ENCODE results near the gene CRYL1.

CRYL1 gene, protein sequence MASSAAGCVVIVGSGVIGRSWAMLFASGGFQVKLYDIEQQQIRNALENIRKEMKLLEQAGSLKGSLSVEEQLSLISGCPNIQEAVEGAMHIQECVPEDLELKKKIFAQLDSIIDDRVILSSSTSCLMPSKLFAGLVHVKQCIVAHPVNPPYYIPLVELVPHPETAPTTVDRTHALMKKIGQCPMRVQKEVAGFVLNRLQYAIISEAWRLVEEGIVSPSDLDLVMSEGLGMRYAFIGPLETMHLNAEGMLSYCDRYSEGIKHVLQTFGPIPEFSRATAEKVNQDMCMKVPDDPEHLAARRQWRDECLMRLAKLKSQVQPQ

DNA sequence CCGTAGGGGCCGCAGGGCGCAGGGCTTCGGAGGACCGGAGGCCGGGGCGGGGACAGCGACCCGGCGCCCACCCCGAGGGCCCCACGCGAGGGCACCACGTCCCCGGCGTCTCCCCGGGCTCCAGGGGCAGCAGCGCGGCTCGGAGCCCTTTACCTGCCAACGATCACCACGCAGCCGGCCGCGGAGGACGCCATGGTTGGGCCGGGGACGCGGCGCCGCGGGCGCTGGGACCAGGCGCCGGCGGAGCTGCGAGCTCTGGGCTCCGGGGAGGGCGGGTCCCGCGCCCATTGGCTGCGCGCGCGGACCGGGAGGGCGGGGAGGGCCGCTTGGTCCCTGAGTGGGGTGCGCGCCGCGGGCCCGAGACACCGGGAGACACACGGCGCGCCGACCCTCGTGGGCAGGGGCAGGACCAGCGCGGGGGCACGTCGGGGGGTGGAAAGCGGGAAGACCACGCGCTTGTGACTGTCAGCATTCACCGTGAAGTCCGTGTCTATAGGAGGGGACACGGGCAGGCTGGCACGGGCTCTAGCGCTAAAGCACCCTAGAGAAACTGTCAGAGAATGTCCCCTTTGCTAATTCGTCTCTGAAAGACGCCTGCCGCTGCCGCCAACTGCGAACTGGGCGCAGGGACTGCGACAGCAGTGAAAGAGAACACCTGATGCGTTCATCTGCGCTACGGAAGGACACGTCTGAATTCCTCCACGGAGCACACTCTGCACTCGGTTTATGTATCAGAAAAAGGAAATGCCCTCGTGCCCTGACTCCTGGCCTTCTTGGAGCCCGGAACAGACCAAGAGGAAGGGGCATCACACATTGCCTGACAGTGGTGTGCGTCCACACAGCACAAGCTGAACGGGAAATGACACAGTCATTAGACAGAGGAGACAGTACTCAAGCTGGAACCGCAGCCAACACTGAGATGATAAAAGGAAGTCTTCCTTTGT, at the start of gene CRYL1:
CRYL1 (minus strand) TSS at position 257 of the 944 bp plus-strand sequence; CDS start at position 194, 63 bp downstream.
- intact Hi-C loops (cut with DNase I), result loop anchor here (1.0 to 5.0 kb wide), 2 partner anchors 41 to 176 kb away; partner anchors contain the start of genes IFT88 and IL17D
- DNase-seq, result peak; percentile 73 to 97 (median 85)

DNA sequence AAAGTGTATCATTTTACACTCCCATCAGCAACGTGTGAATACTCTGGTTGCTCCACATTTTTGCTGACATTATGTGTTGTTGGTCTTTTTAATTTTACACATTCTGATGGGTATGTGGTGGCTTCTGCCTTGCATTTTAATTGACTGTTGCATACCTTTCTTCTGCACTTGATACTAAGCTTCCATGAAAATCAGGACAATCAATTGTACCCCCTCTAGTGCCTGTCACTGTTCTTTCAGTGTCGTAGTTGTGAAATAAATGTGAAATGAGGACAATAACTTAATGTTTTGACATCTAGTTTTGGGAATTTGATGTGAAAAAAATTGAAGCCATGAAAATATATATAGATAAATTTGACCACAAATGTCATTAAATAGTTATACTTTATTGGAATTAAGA, 48.0 kb upstream of the CRYL1 start:
- intact Hi-C loops (cut with DNase I), result no loop called here
- no peak for DNase-seq

DNA sequence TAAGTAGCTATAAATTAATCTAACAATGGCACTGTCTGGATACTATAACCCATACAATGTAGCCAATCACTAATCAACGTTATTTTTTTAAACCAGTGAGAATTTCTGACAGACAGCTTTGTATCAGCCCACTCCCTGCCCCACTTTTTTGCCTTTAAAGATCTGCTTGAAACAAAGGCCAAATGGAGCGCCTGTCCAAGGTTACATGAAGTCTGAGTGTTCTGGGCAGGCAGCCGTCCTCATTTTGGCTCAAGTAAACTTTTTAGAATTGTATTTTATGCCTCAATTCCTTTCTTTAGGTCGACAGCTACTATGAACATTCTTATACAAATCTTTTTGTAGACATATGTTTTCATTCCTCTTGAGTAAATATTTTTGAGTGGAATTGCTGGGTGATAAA, 47.5 kb upstream of the CRYL1 start:
- no peak for DNase-seq
- intact Hi-C loops (cut with DNase I), result no loop called here

DNA sequence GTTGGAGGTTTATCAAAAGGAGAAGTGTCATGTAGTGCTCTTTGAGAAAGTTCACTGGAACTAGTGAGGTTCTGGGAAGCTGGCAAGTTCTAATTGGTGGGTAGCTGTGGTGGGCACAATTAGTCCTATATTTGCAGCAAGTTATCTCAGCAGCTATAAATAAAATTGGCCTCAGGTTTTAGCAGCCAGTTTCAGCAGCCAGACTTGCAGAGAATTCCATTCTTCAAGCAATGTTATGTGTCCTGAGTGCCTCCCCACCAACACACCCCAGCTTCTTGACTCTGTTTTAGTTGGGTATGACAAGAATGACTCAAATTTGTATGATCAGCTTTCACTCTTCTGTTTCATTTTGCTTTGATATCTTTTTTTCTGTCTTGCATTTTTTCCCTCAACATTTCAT, 46.0 kb upstream of the CRYL1 start:
- no peak for DNase-seq
- intact Hi-C loops (cut with DNase I), result no loop called here

DNA sequence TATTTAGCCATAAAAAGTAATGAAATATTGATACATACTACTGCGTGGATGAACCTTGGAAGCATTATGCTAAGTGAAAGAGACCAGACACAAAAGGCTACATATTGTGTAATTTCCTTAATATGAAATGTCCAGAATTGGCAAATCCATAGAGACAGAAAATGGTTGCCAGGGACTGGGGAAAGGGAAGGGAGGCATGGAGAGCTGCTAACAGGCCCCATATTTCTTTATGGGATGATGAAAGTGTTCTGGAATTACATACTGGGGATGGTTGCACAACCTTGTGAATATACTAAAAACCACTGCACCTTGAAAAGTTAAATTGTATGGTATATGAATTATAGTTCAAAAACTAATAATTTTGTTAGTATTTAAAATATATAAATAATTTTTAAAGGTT, 44.9 kb upstream of the CRYL1 start:
- DNase-seq, result no peak

DNA sequence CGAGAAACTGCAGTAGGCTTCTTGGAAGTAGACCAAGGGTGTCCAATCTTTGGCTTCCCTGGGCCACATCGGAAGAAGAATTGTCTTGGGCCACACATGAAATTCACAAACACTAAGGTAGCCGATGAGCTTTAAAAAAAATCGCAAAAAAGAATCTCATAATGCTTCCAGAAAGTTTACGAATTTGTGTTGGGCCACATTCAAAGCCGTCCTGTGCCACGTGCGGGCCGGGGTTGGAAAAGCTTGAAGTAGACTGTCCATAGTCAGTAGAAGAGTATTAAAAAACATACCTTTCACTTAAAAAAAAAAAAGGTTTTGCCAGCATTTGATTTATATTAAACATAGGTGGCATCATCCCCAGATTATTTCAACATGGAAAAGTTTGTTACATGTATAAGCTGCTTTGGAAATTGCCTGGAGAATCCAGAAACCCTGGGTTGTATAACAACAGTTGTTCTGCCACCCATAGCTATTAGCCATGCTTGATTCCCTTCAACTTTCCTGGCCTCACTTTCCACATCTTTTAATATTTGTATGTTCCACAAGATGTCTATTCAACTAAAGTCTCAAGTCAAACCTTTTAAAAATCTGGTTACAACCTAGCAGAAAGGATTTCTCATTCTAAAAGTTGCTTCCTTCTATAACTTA, 42.3 kb upstream of the CRYL1 start:
- DNase-seq, result no peak
- intact Hi-C loops (cut with DNase I), result loop anchor here (1.0 to 10.0 kb wide), 3 partner anchors 43 to 207 kb away; partner anchors contain the start of genes CRYL1, EEF1AKMT1 and IL17D

More for the DNA sequence above, 44.9 kb upstream of the CRYL1 start:
- intact Hi-C loops (cut with DNase I), result no loop called here

DNA sequence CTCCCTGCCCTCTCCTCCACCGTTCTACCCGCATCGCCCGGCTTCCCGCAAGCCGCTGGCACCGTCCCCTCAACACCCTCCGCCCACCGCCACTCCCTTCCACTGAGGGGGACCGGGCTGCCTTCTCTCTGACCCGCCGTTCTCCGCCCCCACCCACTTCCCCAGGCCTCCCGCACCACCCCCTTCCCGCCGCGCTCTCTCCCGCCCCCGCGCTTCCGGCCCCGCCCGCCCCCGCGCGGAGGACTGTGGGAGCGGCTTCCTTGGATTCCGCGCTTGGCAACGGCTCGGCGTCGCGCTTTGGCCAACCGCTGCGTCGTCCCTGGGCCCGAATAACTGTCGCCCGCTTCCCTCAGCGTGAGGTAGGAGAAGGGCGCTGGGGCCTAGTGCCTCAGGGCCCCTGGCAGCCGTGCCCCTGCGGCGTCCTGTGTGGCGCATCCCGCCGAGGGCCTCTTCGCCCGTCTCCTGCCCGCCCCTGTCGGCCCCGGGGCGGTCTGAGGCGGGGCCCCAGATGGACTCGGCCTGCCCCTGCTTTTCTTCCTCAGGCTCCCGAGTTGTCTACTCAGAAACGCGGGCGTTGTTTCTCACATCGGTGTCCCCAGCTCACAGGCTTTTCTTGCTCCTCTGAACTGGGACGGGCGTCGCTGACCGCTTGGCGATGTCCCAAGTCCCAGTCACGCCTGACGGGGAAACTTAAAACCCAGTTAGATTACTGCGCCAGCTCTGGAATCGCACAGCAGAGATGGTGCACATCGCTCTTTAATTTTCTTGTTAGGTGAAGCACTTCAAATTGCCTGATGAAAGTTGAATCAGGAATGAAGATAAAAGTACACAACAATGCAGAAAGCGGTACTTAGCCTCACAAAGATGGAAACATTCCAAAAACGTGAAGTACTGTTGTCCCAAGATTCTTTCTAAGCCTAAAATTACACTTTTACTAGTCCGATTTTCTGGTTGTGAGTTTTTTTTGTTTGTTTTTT, 41.5 kb upstream of the CRYL1 start, which contains the start of gene IFT88:
IFT88 (plus strand) TSS at position 260 of the 977 bp plus-strand sequence. CDS start 7,229 bp downstream, outside the sequence.
- intact Hi-C loops (cut with DNase I), result loop anchor here (1.0 to 10.0 kb wide), 3 partner anchors 42 to 208 kb away; partner anchors contain the start of genes CRYL1, EEF1AKMT1 and IL17D
- peak; percentile 84 to 98 (median 88) for DNase-seq

DNA sequence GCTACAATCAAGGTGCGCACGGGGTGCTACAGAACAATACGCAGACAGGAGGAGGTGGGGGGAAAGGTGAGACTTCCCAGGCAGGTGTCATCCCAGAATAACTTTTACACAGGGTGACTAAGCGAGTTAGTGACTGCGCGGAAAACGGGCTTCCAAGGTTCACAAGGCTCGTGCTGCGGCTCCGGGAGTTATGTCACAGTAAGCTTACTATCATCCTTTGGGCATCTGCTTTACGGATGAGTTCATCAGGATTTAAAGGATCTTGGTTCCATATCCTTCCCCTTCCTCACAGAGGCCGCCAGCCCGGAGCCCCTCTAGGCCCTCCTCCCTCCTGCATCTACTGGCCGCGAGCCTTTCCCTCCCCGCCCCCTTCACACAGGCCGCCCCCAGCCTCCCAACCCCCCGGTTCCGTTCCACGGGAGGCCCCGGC, 40.8 kb upstream of the CRYL1 start:
- DNase-seq, result peak in 2 of 10 donors; percentile 35 to 83

DNA sequence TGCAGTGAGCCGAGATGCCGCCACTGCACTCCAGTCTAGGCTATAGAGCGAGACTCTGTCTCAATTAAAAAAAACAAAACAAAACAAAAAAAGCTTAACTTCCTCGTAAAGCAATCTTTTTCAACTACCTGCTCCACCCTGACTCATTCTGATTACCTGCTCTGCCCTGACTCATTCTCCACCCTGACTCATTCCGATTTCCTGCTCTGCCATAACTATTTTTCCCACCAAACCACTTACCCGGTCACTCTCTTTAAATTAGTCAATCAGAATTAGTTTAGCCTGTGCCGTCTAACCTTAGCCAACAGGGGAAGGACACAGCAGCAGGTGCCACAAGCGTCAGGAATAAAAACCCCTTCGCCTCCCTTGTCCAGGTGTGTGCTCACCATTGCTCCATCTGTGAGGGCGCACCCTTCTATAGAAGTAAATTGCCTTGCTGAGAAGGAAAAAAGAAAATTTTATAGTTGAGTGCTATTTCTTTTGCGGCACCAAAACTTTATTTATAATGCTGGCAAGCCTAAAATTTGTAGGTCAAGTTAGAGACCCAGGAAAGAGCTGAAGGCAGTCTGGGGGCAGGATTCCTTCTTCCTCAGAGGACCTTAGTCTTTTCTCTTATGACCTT, 39.6 kb upstream of the CRYL1 start:
- intact Hi-C loops (cut with DNase I), result loop anchor here (5.0 to 10.0 kb wide), 2 partner anchors 137 to 210 kb away; partner anchors contain the start of genes EEF1AKMT1 and IL17D
- no peak for DNase-seq

More for the DNA sequence above, 40.8 kb upstream of the CRYL1 start:
- intact Hi-C loops (cut with DNase I), result loop anchor here (5.0 to 10.0 kb wide), 2 partner anchors 136 to 208 kb away; partner anchors contain the start of genes EEF1AKMT1 and IL17D

DNA sequence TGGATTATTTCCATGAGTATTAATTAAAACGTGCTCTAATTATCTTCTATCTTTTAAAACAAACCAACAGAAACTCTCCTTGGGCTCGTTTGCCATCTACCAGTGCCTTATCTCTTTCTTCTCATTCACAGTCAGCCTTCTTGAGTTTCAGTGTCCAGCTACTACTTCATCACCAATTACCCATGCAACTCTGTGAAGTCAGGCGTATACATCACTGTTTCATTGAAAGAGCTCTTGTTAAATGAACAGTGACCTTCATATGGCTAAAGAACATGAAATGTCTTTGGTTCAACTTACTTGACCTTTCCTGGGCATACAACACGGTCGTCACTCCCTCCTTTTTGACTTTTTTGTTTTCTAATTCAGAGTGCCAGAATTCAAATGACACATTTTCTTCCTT, 36.1 kb upstream of the CRYL1 start:
- DNase-seq, result no peak
- intact Hi-C loops (cut with DNase I), result loop anchor here (10.0 kb wide), 1 partner anchor 213 kb away; the partner anchor contains the start of gene EEF1AKMT1

DNA sequence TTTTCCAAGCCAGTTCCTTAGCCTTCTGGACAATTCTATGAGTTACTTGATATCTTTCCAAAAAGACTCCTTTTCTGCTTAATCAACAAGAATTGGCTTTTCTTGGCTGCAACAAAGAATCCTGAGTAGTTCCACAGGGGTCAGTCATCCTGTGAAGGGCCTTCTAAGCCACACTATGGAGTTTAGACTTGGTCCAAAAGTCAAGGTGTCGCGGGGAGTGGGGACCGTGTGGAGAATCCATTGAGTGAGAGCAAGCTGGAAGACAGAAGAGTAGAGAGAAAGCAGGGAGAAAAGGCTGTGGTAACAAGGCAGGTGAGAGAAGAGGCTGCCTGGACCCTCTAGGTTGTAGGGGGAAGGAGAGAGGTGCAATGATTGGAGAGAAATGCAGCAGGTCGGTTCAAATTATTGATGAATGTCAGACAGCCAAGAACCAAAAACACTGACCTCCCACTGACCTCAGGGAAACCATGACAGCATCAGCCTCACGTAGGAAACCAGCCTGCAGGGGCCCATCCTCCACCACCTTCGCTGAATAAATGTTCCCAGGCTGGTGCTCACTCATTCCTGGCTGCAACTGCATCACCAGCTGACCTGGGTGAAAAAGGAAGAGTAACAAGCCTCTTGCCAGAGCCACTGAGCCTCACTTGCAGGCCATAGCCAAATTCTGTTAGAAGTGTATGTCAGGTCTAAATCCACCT, 34.2 kb upstream of the CRYL1 start:
- intact Hi-C loops (cut with DNase I), result loop anchor here (10.0 kb wide), 1 partner anchor 215 kb away; the partner anchor contains the start of gene EEF1AKMT1
- no peak for DNase-seq

DNA sequence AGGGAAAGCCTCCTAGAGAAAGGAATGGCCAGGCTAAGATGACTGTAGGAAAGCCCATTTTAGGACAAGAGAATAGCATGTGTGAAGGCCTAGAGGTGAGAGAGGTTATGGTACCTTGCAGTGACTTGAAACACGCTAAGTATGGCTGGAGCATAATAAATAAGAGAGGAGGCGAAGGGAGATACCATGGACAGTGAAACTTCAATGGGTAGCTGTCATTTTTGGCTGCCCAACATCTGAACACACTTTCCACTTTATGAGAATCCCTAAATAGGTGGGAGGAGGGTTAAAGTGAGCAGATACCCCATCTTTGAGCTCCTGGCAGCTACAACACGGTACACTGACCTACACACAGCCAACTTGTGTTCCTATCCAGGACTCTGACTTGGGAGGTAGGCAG, 33.3 kb upstream of the CRYL1 start:
- intact Hi-C loops (cut with DNase I), result no loop called here
- DNase-seq, result no peak

DNA sequence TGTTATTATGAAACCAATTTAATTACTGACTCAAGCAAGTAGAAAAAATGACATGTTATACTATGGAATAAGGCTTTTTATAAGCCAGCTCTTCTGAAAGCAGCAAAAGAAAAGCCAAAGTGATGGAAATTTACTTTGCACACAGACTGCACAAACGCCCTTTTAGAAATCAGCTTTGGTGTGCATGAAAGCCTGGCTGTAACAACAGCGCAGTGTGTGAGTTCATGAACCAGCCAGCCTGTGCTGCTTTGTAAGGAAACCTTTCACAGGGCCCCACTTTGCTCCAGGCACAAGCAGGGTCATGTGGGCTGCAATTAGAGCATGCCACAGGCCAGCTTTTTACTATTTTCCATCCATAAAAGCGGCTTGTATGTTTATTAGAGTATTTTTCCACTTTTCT, 27.7 kb upstream of the CRYL1 start:
- DNase-seq, result peak; percentile 44 to 96 (median 74)

DNA sequence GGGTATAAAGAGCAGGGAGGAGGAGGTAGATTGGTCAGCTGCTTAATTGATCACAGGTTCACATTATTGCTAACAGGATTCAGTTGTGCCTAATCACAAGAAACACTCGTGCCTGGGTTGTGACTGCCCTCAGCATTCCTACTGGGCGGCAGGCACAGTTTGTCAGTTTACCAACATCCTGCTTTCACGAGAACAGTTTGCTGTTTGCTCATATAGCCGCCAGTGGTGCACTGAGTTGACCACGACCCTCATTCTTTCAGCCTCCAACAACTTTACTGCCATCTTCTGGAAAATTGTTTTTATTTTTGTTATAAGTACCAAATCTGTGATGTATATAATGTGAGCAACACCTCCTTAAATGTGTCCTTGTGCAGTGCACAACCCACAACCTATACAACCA, 25.1 kb upstream of the CRYL1 start:
- peak in 1 of 10 donors; percentile 14 for DNase-seq
- intact Hi-C loops (cut with DNase I), result no loop called here

More for the DNA sequence above, 27.7 kb upstream of the CRYL1 start:
- intact Hi-C loops (cut with DNase I), result no loop called here

DNA sequence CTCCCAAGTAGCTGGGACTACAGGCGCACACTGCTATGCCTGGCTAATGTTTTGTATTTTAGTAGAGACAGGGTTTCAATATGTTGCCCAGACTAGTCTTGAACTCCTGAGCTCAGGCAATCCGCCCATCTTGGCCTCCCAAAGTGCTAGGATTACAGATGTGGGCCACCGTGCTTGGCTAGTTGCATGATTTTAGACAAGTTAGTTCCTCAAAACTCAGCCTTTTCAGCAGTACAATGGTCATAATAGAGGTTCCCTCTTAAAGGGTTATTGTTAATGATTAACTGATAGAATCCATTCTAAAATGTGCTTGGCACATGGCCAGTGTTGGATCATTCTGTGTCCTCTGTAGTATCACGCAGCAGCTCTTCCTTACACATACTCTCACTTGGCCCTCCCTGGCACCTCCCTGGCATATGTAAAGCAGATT, 21.8 kb upstream of the CRYL1 start:
- intact Hi-C loops (cut with DNase I), result no loop called here
- no peak for DNase-seq

DNA sequence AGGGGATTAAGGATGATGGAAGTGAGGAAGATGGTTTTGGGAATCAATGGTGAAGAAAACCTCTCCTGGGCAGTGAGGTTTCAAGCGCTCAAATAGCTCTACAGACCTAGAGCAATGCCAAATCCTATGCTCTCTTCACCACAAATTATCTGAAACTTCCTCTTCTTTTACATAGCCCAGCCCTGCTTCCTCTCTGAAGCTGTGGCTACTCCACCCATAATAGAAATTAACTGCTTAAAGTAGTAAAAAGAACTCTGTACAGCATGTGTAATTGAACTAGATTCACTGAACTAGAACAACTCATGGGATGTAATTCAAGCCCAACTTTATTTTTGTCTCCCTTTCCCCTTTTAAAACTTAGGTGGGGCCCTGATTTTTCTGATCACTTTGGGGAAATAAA, 20.9 kb upstream of the CRYL1 start:
- intact Hi-C loops (cut with DNase I), result no loop called here
- no peak for DNase-seq

DNA sequence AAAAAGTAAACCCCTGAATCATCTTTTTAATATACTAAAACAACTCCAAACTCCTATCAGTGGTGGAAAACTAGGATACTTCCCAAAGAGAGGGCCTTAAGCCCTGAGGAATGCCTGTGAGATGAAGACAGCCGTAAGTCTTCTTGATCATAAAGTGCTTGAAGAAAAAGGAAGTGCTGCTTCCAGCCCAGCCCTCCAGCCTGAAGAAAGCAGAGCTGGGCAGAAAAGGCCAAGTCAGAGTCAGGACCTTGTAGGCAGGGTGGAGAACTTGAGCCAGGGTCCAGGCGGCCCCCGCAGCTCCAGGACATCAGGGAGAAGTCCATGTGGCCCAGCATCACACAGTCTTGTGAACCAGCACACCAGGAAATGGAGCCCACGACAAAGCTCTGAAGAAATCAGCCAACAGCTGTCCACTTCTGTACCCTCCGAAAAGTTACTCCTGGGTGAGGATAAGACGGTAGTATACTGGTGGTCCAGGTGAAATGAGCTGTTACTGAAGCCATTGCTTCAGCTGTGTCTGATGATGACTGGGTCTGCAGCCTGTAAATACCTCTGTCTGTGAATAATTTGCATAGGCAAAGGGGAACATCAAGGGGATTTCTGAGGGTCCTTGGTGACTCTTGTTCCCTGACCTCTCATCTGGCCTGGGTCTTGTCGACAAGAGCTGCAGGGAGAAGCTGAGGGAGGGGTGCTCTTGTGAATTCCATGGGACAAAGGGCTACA, 18.7 kb upstream of the CRYL1 start:
- intact Hi-C loops (cut with DNase I), result no loop called here
- DNase-seq, result no peak

Measured in posterior cingulate gyrus (tissue), 11 donors.